Adrenal gland (tissue), 5 donors: ENCODE measurements around the gene GUK1.

Experiments
- POLR2A ChIP-seq, 2 donors: fragments of 450-650 bp; IDR thresholded peaks; one replicate each; pipeline ENCODE4 v1.6.1; 2017; ENCODE audit warnings: antibody characterized with exemption in 2 of 2, mild to moderate bottlenecking in 2 of 2, moderate library complexity in 1 of 2
- TF ChIP-seq, protein P1 (sequence below), 6 experiments: fragments of 450-650 bp in 4 of 6; fragments of 200-600 bp in 2 of 6; sonication (generic) in 1 of 6; IDR thresholded peaks; 1 replicate in 5 of 6; 2 replicates in 1 of 6; pipeline versions ENCODE4 v1.5.1 to v1.8.0; 2016 to 2021; ENCODE audit warnings: antibody characterized with exemption in 6 of 6, mild to moderate bottlenecking in 2 of 6, moderate library complexity in 1 of 6
- donor health status: DM: no; HTN: no; CAD: no.

DNA sequence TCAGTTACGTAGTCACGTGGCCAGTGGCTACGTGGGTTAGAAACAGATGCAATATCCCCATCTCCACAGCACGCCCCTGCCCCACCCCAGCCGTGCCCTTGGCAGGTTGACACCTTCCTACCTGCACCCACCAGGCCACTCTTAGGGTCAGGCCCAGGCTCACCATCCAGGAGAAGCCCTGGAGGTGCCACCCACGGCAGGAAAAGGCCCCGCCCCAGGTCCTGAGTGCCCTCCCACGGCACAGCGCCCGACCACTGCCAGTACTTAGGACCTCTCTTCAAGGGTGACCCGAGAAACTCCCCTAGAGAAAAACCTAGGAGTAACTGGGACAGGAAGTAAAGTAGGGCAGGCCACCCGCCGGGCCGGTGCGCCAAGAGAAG is 38.5 kb upstream of the GUK1 start:
- TF ChIP-seq, protein P1, sequence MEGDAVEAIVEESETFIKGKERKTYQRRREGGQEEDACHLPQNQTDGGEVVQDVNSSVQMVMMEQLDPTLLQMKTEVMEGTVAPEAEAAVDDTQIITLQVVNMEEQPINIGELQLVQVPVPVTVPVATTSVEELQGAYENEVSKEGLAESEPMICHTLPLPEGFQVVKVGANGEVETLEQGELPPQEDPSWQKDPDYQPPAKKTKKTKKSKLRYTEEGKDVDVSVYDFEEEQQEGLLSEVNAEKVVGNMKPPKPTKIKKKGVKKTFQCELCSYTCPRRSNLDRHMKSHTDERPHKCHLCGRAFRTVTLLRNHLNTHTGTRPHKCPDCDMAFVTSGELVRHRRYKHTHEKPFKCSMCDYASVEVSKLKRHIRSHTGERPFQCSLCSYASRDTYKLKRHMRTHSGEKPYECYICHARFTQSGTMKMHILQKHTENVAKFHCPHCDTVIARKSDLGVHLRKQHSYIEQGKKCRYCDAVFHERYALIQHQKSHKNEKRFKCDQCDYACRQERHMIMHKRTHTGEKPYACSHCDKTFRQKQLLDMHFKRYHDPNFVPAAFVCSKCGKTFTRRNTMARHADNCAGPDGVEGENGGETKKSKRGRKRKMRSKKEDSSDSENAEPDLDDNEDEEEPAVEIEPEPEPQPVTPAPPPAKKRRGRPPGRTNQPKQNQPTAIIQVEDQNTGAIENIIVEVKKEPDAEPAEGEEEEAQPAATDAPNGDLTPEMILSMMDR (IDR thresholded peaks at IDR 0.05): no peak
- no peak for TF ChIP-seq POLR2A (IDR thresholded peaks at IDR 0.05)
